ENCODE data around the gene ADARB1. TPM values are rescaled to one million over a fixed set of nuclear protein-coding genes. Genes with fewer than 3 reads are reported as not detected.

ADARB1 gene
- total RNA-seq, 1 donor from 2014 or later, result 25.8 TPM

- Mint-ChIP-seq H3K36me3 (ENCODE audit: low read depth, unreplicated experiment) (peaks cover 2% of the 10 kb centered on the region), H3K4me3 (ENCODE audit: unreplicated experiment) (no peak overlapping the region), H3K9me3 (ENCODE audit: unreplicated experiment) (no peaks in the 10 kb centered on the region), H3K4me1 (ENCODE audit: low read depth, unreplicated experiment) (peaks cover 5% of the 10 kb centered on the region), H3K27ac (ENCODE audit: unreplicated experiment) (no peak overlapping the region), H3K27me3 (ENCODE audit: low read depth, unreplicated experiment) (no peaks in the 10 kb centered on the region)
- Histone ChIP-seq H3K79me2 (ENCODE audit: insufficient read depth, low read length) (peaks cover 69% of the 10 kb centered on the region), H4K20me1 (ENCODE audit: insufficient read depth, low read length) (peaks cover 70% of the 10 kb centered on the region), H3K27ac (ENCODE audit: low read depth, low read length) (no peak overlapping the region), H3K27me3 (ENCODE audit: insufficient read depth, low read length) (no peaks in the 10 kb centered on the region), H3K4me1 (ENCODE audit: insufficient read depth, low read length) (no peaks in the 10 kb centered on the region), H3K9ac (ENCODE audit: low read length) (no peak overlapping the region), H3K4me2 (ENCODE audit: low read length) (no peak overlapping the region), H3K36me3 (ENCODE audit: insufficient read depth, low read length) (no peaks in the 10 kb centered on the region), H3K4me3 (ENCODE audit: insufficient read depth, low read depth, low read length) (no peak overlapping the region), H3K9me3 (ENCODE audit: insufficient read depth, low read depth, low read length) (no peaks in the 10 kb centered on the region), H2AFZ (ENCODE audit: low read depth, low read length) (no peak overlapping the region)
- no peak for FAIRE-seq
- no peak for DNase-seq (ENCODE audit: low read depth)
- TF ChIP-seq CTCF (IDR thresholded peaks at IDR 0.05; ENCODE audit: insufficient read depth, low read depth, low read length) (no peak), EZH2 (IDR thresholded peaks at IDR 0.05; ENCODE audit: insufficient read depth, low read length) (no peak)
Observed at GRCh38 chr21:45088729-45089128, 14.3 kb downstream of the ADARB1 start.

GRCh38 chr21:45089964-45090363 lies 15.6 kb downstream of the ADARB1 start:
- Mint-ChIP-seq H3K36me3 (ENCODE audit: low read depth, unreplicated experiment) (peaks cover 2% of the 10 kb centered on the region), H3K4me3 (ENCODE audit: unreplicated experiment) (no peak overlapping the region), H3K27me3 (ENCODE audit: low read depth, unreplicated experiment) (no peaks in the 10 kb centered on the region), H3K4me1 (ENCODE audit: low read depth, unreplicated experiment) (peaks cover 5% of the 10 kb centered on the region), H3K27ac (ENCODE audit: unreplicated experiment) (no peak overlapping the region), H3K9me3 (ENCODE audit: unreplicated experiment) (no peaks in the 10 kb centered on the region)
- H3K36me3 ChIP-seq (ENCODE audit: insufficient read depth, low read length), result no peaks in the 10 kb centered on the region
- H3K4me3 ChIP-seq (ENCODE audit: insufficient read depth, low read depth, low read length), result no peak overlapping the region
- no peaks in the 10 kb centered on the region for H3K9me3 ChIP-seq (ENCODE audit: insufficient read depth, low read depth, low read length)
- peaks cover 74% of the 10 kb centered on the region for H4K20me1 ChIP-seq (ENCODE audit: insufficient read depth, low read length)
- no peaks in the 10 kb centered on the region for H3K4me1 ChIP-seq (ENCODE audit: insufficient read depth, low read length)
- no peak overlapping the region for H3K9ac ChIP-seq (ENCODE audit: low read length)
- no peak for DNase-seq (ENCODE audit: low read depth)
- H3K79me2 ChIP-seq (ENCODE audit: insufficient read depth, low read length), result peaks cover 67% of the 10 kb centered on the region
- no peak for FAIRE-seq
- H2AFZ ChIP-seq (ENCODE audit: low read depth, low read length), result no peak overlapping the region
- no peak overlapping the region for H3K4me2 ChIP-seq (ENCODE audit: low read length)
- H3K27ac ChIP-seq (ENCODE audit: low read depth, low read length), result no peak overlapping the region
- no peak for TF ChIP-seq CTCF (IDR thresholded peaks at IDR 0.05; ENCODE audit: insufficient read depth, low read depth, low read length)
- no peak for TF ChIP-seq EZH2 (IDR thresholded peaks at IDR 0.05; ENCODE audit: insufficient read depth, low read length)
- H3K27me3 ChIP-seq (ENCODE audit: insufficient read depth, low read length), result no peaks in the 10 kb centered on the region

- Histone ChIP-seq H3K9me3 (ENCODE audit: insufficient read depth, low read depth, low read length) (no peaks in the 10 kb centered on the region), H2AFZ (ENCODE audit: low read depth, low read length) (no peak overlapping the region), H3K79me2 (ENCODE audit: insufficient read depth, low read length) (peaks cover 65% of the 10 kb centered on the region), H3K36me3 (ENCODE audit: insufficient read depth, low read length) (no peaks in the 10 kb centered on the region), H3K27ac (ENCODE audit: low read depth, low read length) (no peak overlapping the region), H3K4me1 (ENCODE audit: insufficient read depth, low read length) (no peaks in the 10 kb centered on the region), H3K4me3 (ENCODE audit: insufficient read depth, low read depth, low read length) (no peak overlapping the region), H3K27me3 (ENCODE audit: insufficient read depth, low read length) (no peaks in the 10 kb centered on the region), H3K9ac (ENCODE audit: low read length) (no peak overlapping the region), H3K4me2 (ENCODE audit: low read length) (no peak overlapping the region), H4K20me1 (ENCODE audit: insufficient read depth, low read length) (peaks cover 73% of the 10 kb centered on the region)
- H3K27ac Mint-ChIP-seq (ENCODE audit: unreplicated experiment), result no peak overlapping the region
- FAIRE-seq (no peak), DNase-seq (ENCODE audit: low read depth) (no peak)
- H3K9me3 Mint-ChIP-seq (ENCODE audit: unreplicated experiment), result no peaks in the 10 kb centered on the region
- H3K27me3 Mint-ChIP-seq (ENCODE audit: low read depth, unreplicated experiment), result peaks cover 6% of the 10 kb centered on the region
- TF ChIP-seq CTCF (IDR thresholded peaks at IDR 0.05; ENCODE audit: insufficient read depth, low read depth, low read length) (no peak), EZH2 (IDR thresholded peaks at IDR 0.05; ENCODE audit: insufficient read depth, low read length) (no peak)
- no peak overlapping the region for H3K4me3 Mint-ChIP-seq (ENCODE audit: unreplicated experiment)
- H3K4me1 Mint-ChIP-seq (ENCODE audit: low read depth, unreplicated experiment), result peaks cover 5% of the 10 kb centered on the region
- peaks cover 2% of the 10 kb centered on the region for H3K36me3 Mint-ChIP-seq (ENCODE audit: low read depth, unreplicated experiment)
Observed at GRCh38 chr21:45090966-45091365, 16.6 kb downstream of the ADARB1 start.

All from astrocyte (in vitro differentiated cells and primary cell).